HG03045 (cell line): ENCODE measurements around the gene KRTAP9-1.
"Not testable (repeated sequence)": the region's sequence is repeated elsewhere in the genome, so short reads cannot be mapped to it uniquely, and the experiment has no call there.

ENCODE experiments used
- ATAC-seq: cut with Tn5 transposase; IDR thresholded peaks from one replicate; pipeline ENCODE4 v1.9.1; 2021; ENCODE audit warnings: mild to moderate bottlenecking, moderate library complexity; ENCODE audit not compliant: unreplicated experiment

KRTAP9-1 gene, protein sequence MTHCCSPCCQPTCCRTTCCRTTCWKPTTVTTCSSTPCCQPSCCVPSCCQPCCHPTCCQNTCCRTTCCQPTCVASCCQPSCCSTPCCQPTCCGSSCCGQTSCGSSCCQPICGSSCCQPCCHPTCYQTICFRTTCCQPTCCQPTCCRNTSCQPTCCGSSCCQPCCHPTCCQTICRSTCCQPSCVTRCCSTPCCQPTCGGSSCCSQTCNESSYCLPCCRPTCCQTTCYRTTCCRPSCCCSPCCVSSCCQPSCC

DNA sequence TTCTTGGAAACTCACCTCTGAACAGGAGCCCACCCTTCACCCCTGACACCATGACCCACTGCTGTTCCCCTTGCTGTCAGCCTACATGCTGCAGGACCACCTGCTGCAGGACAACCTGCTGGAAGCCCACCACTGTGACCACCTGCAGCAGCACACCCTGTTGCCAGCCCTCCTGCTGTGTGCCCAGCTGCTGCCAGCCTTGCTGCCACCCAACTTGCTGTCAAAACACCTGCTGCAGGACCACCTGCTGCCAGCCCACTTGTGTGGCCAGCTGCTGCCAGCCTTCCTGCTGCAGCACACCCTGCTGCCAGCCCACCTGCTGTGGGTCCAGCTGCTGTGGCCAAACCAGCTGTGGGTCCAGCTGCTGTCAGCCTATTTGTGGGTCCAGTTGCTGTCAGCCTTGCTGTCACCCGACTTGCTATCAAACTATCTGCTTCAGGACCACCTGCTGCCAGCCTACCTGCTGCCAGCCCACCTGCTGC lies at the start of gene KRTAP9-1:
TSS of gene KRTAP9-1 (plus strand) at position 51 of the 482 bp plus-strand sequence. CDS start at position 51, 0 bp downstream.
- not testable (repeated sequence) for ATAC-seq

DNA sequence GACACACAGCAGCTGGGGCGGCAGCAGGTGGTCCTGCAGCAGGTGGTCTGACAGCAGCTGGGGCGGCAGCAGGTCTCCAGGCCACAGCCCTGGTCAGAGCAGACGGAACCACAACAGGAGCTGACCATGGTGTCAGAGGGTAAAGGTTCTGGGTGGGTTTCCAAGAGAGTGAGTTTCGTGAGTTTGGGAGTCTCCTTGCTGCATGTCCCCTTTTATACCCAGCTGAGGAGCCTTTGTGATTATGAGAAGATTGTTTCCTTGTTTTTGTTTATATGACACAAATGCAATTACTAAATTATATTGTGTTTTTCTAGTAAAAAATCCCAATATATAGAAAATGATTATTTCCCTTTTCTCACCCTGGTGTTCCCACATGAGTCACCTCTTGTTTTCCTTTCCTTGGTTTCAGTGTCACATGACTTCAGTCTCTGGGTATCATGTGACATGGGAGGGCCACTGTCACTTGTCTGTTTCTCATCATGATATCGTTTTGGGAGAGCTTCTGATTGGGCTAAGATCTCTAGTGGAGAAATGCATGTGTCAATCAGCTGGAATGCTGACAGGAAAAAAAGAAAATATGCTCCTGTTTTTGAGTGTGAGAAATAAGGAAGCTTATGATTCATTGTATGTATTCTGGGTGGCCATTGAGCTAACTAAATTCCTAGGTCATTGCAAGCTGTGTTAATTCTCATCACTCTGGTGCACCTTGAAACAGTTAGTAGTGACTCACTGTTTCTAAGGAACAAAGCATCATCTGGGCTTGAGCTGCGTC lies 49.1 kb upstream of the KRTAP9-1 start, which contains the start of gene KRTAP4-6:
TSS of gene KRTAP4-6 (minus strand) at position 185 of the 772 bp plus-strand sequence. CDS start at position 128, 57 bp downstream.
- ATAC-seq, result no peak

DNA sequence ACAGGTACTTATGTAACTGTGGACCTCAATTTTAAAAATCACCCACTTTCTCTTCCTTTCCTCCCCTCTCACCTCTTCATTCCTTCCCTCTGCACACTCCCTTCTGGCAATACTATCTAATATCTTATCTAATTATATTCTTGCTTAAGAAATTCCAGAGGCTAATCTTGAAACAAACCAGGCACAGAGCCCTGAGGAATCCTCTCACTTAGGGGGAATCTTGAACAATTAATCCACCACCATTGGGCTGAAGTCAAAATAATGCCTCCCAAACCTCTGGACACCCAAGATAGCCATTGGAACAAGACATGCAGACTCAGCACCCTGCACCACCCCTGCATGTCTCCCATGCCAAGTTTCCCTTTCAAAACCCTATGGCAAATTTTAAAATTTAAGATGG lies 48.3 kb upstream of the KRTAP9-1 start:
- ATAC-seq, result no peak

DNA sequence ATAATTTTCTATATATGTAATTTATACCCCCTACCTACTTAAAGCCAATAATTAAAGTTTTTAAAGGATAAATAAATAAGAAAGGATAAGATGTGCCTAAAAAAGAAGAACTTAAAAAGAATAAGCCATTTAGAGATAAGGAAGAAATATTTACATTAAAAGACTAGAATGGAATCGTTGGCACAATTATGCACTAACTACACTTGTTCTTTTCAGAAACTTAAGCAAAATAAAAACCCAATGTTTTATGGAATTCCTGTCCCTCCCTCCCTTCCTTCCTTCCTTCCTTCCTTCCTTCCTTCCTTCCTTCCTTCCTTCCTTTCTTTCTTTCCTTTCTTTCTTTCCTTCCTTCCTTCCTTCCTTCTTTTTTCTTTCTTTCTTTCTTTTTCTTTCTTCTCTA lies 44.8 kb upstream of the KRTAP9-1 start:
- no peak for ATAC-seq

DNA sequence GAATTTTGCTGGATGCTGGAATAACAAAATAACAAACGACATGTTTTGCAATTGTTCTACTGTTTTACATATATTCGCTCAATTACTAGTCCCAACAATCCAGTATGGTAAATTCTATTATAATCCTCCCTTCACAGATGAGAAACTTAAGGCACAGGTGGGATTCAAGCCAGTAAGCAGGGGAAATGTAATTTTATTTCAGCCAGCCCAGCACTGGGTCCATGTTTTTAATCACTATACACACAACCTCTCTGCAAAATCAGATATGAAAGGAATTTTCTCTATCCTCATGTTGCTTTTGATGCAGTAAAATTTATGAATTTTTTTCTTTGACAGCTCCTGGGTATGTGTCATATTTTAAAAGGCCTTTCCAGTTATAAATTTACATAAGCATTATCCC lies 44.4 kb upstream of the KRTAP9-1 start:
- no peak for ATAC-seq

DNA sequence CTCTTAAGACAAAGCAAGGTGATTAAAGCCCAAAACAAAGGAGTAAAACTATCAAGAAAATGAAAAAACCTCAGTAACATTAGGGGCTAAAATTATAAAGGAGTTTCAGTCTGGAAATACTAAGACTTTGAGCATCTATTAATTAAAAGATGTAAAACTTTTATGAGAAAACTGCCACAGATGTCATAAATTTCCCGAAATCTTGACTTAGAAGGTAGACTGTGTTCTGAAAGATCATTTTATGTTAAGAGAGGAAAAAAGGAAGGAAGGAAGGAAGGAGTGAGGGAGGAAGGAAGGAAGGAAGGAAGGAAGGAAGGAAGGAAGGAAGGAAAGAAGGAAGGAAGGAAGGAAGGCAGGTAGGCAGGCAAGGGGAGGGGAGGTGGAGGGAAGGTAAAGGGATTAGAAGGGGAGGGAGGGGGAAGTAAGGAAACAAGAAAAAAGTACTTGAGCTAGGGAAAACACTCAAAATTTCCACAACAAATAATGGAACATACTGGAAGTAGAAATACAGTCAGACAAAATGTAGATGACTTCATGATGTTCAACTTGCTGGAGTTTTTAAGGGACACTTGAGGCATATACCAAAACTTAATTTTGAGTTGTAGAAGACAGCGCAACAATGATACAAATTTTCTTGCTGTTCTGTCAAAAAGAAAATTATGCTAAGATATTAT lies 42.0 kb upstream of the KRTAP9-1 start:
- ATAC-seq, result no peak

DNA sequence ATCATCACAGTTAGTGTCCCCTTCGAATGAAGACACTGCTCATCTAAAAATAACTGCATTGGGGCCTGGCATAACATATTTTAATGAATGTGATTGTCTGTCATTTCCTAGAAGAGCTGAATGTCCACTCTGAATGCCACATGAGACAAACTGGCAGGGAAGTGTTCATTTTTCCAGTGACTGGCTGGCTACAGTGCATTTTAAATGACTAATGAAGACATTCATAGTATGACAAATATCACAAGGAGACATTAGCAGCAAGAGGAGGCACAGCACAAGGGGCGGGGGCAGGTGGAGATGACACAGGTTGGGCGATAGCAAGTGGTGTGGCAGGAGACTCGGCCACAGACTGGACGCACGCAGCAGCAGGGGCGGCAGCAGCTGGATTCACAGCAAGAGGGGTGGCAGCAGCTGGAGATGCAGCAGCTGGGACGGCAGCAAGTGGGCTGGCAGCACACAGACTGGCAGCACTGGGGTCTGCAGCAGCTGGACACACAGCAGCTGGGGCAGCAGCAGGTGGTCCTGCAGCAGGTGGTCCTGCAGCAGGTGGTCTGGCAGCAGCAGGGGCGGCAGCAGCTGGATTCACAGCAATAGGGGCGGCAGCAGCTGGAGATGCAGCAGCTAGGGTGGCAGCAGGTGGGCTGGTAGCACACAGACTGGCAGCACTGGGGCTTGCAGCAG lies 40.6 kb upstream of the KRTAP9-1 start:
- ATAC-seq, result not testable (repeated sequence)

DNA sequence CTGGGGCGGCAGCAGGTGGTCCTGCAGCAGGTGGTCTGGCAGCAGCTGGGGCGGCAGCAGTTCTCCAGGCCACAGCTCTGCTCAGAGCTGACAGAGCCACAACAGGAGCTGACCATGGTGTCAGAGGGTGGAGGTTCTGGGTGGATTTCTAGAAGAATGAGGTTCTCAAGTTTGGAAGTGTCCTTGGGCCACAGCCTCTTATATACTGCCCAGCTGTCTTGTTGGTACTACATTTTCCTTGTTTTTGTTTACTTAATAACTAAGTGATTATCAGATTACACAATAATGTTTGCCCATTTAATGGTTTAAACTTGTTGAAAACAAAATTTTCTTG lies 40.1 kb upstream of the KRTAP9-1 start, which contains the start of gene KRTAP4-5:
TSS of gene KRTAP4-5 (minus strand) at position 174 of the 334 bp plus-strand sequence. CDS start at position 116, 58 bp downstream.
- no peak for ATAC-seq

DNA sequence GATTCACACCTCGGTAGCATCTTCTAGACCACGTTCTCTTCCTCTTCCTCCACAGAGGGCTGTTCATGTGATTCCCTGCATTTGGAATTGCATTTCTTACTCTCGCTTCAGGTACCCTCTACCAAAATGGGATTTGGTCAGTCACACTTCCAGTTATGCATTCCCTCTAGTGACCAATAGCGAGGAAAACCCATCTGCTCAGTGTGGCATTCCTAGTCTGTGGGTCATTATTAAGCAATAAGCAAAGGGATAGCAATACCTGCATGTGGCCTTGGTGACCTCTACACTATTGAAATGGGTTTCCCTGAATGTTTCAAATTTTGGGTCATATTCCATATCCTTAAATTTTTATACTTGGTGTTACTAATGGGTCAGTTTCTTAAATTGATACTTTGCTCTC lies 39.7 kb upstream of the KRTAP9-1 start:
- ATAC-seq, result no peak

DNA sequence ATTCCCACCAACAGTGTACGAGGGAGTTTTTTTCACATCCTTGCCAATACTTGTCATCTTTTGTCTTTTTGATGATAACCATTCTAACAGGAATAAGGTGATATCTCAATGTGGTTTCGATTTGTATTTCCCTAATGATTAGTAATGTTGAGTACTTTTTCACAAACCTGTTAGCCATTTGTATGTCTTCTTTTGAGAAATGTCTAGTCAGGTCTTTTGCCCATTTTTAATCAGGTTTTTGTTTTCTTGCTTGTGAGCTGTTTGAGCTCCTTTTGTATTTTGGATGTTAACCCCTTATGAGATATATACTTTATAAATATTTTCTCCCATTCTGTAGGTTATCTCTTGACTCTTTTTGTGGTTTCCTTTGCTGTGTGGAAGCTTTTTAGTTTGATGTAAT lies 38.2 kb upstream of the KRTAP9-1 start:
- no peak for ATAC-seq

DNA sequence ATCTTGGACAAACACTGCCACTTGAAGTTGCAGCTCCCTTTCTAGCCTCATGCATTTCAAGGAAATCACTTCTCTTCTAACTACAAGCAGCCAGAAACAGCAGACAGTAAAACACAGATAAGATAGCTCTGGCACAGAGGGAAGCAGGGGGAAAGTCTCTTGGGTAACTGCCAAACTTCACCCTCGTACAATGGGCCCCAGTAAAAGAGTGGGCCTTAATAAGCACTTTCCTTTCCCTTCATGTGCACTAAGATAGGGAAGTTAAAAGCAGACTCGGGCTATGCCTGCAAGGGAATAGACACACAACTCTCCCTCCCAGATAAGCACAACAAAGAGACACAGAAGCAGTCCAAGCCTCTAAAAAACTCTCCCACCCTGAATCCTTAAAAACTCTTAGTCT lies 35.8 kb upstream of the KRTAP9-1 start:
- no peak for ATAC-seq

DNA sequence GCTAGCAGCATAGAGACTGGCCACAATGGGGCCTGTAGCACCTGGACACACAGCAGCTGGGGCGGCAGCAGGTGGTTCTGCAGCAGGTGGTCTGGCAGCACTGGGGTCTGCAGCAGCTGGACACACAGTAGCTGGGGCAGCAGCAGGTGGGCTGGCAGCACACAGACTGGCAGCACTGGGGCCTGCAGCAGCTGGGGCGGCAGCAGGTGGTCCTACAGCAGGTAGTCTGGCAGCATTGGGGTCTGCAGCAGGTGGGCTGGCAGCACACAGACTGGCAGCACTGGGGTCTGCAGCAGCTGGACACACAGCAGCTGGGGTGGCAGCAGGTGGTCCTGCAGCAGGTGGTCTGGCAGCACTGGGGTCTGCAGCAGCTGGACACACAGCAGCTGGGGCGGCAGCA lies 29.5 kb upstream of the KRTAP9-1 start:
- ATAC-seq, result not testable (repeated sequence)

DNA sequence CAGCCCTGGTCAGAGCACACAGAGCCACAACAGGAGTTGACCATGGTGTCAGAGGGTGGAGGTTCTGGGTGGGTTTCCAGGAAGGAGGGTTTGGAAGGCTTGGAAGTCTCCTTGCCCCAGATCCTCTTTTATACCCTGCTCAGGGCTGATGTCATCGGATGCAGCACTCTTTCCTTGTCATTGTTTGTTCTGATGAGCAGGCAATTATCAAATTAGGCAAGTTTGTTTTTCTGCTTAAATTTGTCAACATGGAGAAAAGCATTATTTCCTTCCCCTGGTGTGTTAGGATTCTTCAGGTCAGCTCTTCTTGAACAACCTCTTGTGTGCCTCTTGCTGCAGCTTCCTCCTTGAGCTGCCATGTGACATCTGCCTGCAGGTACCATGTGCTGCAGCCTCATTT lies 29.0 kb upstream of the KRTAP9-1 start, which contains the start of gene KRTAP4-4:
TSS of gene KRTAP4-4 (minus strand) at position 101 of the 400 bp plus-strand sequence. CDS start at position 44, 57 bp downstream.
- ATAC-seq, result no peak

DNA sequence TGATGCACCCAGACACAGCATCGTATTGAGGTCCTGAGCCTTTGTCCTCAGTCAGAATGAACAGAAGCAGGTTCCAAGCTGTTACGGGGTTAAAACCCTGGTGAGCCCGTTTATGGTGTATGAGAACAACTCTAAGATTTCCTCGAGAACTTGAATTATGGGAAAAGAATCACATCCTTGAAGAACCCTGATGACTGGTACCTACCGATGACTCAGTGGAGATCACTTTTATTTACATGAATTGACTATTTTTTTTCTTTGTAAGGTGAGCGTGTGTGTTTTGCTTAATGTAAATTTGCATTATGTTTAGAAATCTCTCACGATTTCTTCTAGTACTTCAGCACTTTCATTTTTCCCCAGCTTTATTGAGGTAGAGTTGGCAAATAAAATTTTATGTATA lies 25.9 kb upstream of the KRTAP9-1 start:
- ATAC-seq, result no peak

DNA sequence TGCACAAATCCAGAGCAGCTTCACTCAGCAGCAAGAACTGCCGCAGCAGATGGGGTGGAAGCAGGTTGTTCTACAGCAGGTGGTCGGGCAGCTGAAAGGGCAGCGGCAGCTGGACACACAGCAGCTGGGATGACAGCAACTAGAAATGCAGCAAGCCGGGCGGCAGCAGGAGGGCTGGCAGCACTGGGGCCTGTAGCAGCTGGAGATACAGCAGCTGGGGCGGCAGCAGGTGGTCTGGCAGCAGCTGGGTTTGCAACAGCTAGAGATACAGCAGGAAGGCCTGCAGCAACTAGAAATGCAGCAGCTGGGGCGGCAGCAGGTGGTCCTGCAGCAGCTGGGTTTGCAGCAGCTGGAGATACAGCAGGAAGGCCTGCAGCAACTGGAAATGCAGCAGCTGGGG lies 22.1 kb upstream of the KRTAP9-1 start:
- no peak for ATAC-seq

DNA sequence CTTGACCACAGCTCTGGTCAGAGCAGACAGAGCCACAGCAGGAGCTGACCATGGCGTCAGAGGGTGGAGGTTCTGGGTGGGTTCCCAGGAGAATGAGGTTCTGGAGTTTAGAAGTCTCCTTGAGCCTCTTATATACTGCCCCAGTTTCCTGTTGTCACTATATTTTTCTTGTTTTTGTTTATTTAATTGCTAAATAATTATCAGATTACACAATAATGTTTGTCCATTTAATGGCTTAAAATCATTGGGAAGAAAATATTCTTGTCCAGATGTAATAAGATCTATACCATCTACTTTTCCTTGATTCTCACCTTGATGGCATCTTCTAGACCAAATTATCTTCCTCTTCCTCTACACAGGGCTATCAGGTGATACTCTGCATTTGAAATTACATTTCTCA lies 21.6 kb upstream of the KRTAP9-1 start, which contains the start of gene KRTAP4-3:
TSS of gene KRTAP4-3 (minus strand) at position 101 of the 400 bp plus-strand sequence. CDS start at position 52, 49 bp downstream.
- no peak for ATAC-seq

DNA sequence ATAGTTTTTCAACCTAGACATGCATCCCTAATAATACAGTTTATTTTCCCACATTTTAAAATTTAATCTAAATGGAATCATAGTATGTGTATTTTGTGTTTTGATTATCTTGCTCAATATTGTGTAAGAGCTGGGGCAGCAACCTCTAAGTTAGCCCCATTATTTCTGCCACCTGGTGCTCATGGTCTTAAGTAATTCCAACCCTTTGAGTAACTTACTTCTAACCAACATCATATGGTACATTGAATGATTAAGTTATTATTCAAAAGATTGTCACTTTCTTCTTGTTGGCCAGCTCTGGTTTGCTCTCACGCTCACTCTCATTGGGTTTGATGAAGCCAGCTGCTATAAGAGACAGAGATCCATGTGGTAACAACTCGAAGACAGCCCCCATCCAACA lies 17.8 kb upstream of the KRTAP9-1 start:
- no peak for ATAC-seq

DNA sequence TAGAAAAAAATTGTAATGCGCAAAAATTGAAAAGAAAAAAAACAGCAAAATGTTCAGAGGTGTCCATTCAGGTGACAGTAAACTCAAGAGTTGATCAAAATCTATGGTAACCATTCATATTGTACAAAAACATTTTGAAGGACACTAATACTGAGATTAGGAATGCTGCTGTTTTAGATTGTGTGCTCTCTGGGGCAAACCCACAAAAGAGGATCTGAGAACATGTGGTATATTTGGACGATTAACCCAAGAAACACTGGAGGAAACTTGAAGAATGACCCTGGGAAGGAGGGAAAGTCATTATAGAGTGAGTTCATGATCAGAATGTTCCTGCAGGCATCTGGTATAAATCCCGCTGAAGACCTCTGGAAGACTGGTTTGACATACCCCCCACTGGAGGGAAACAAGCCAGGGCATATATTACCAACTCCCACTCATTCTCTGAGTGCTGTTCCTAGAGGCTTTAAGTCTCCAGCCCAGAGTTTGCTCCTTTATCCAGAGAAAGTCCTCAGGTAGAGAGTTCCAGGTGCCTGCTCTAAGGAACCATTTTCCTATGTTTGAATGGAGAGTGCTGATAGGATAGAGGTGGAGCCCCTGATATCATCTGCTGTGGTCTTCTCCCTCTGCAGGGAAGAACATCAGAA lies 12.8 kb upstream of the KRTAP9-1 start:
- ATAC-seq, result no peak

DNA sequence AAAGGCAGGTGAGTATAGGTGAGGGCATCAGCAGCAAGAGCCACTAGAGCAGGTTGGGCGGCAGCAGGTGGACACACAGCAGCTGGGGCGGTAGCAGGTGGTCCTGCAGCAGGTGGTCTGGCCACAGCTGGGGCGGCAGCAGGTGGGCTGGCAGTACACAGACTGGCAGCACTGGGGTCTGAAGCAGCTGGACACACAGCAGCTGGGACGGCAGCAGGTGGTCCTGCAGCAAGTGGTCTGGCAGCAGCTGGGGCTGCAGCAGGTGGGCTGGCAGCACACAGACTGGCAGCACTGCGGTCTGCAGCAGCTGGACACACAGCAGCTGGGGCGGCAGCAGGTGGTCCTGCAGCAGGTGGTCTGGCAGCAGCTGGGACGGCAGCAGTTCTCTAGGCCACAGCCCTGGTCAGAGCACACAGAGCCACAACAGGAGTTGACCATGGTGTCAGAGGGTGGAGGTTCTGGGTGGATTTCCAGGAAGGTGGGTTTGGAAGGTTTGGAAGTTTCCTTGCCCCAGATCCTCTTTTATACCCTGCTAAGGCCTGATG lies 11.9 kb upstream of the KRTAP9-1 start, which contains the start of gene KRTAP4-2:
TSS of gene KRTAP4-2 (minus strand) at position 495 of the 545 bp plus-strand sequence. CDS start at position 438, 57 bp downstream.
- ATAC-seq, result no peak

DNA sequence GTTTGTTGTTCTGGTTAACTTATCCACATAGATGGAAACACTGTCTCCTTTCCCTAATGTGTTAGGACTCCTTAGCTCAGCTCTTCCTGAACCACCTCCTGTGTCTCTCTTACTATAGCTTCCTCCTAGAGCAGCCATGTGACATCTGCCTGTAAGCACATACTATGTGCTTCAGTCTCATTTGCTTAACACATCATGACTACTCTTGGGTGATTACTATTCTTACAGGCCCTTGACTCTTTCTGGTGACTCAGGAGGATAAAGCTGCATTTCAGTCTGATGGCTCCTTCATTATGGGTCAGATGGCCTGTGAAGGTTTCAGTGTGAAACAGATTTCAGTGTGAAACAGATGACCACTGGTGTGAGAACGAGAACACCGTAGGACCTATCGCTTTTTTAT lies 11.3 kb upstream of the KRTAP9-1 start:
- ATAC-seq, result no peak
